Measurements from ENCODE around the gene OSR1. TPM values are rescaled to one million over a fixed set of nuclear protein-coding genes. Genes with fewer than 3 reads are reported as not detected.
"Not testable (repeated sequence)": the region's sequence is repeated elsewhere in the genome, so short reads cannot be mapped to it uniquely, and the experiment has no call there.

OSR1 gene
- total and polyA plus RNA-seq, 9 of the 15 experiments (the other 6 are each of a cell fraction or from before 2014, with no cell fraction given) = not detected

DNA sequence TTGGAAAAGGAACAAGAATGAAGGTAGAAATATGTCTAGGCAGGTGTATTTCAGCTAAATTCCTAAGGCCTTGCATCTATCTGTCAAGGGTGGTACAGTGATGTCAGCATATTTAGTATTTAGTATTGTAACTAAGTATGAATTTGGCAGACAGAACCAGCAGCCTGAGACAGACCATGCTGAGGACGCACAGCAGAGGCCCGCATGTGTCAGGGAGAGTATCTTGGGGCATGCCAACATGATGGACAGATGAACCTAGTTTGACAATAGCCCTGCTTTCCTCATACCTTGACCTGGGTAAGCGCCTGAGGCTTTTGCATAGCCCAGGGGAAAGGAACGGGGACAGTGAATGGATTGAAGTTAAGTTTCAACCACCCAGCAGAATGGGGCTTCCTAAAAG, 33.8 kb upstream of the OSR1 start (continued):
- TF ChIP-seq MAFK (IDR thresholded peaks at IDR 0.05; ENCODE audit: low read length) (no peak), PCBP2 (IDR thresholded peaks at IDR 0.05; ENCODE audit: low read depth, low read length, poor library complexity, severe bottlenecking) (no peak), BRD4 (IDR thresholded peaks at IDR 0.05) (no peak), SMC3 (conservative IDR thresholded peaks at IDR 0.05; ENCODE audit: insufficient read depth, low read depth, low read length) (no peak), DIDO1 (tag; IDR thresholded peaks at IDR 0.05; ENCODE audit: low read depth) (no peak), ZNF23 (CRISPR knock-in tag; IDR thresholded peaks at IDR 0.05) (no peak), ASH1L (IDR thresholded peaks at IDR 0.05; ENCODE audit: borderline replicate concordance, low read depth, partially characterized antibody) (no peak), ZNF347 (CRISPR knock-in tag; IDR thresholded peaks at IDR 0.05; ENCODE audit: low read depth) (no peak), GTF2F1 (IDR thresholded peaks at IDR 0.05; ENCODE audit: low read depth, low read length) (no peak), CCAR2 (IDR thresholded peaks at IDR 0.05; ENCODE audit: low read depth, low read length) (no peak)

DNA sequence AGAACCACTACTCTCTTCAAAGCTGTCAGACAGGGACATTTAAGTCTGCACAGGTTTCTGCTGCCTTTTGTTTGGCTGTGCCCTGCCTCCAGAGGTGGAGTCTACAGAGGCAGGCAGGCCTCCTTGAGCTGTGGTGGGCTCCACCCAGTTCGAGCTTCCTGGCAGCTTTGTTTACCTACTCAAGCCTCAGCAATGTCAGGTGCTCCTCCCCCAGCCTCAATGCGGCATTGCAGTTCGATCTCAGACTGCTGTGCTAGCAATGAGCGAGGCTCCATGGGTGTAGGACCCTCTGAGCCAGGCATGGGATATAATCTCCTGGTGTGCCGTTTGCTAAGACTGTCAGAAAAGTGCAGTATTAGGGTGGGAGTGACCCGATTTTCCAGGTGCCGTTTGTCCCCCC, 31.0 kb upstream of the OSR1 start:
- H3K9me3 ChIP-seq (replicated peaks; ENCODE audit: control insufficient read depth, insufficient read depth, low read depth, low read length); H3K9me1 ChIP-seq (ENCODE audit: control insufficient read depth, insufficient read depth, low read length); H3K27me3 ChIP-seq (ENCODE audit: control insufficient read depth in 2 of 2, insufficient read depth in 2 of 2, low read length in 2 of 2); H3K79me2 ChIP-seq (ENCODE audit: control insufficient read depth, insufficient read depth, low read length); CTCF ChIA-PET (ENCODE audit: low intra/inter-chr PET ratio); DNase-seq (ENCODE audit: extremely low read depth in 1 of 4, low spot score in 3 of 4); H3K4me2 ChIP-seq (ENCODE audit: insufficient read depth, low read length); in situ Hi-C loops (cut with MboI); BruUV-seq (replicated peaks); FAIRE-seq; H4K20me1 ChIP-seq (replicated peaks; ENCODE audit: control insufficient read depth, insufficient read depth, low read length); H3K27ac ChIP-seq (ENCODE audit: extremely low read depth, low read depth, low read length); H3K4me1 ChIP-seq (replicated peaks in 1 of 2; ENCODE audit: control insufficient read depth in 2 of 2, insufficient read depth in 2 of 2, low read length in 2 of 2); H2AFZ ChIP-seq (ENCODE audit: low read depth, low read length); H3K4me3 ChIP-seq; intact Hi-C loops (cut with micrococcal nuclease); H3K9ac ChIP-seq (ENCODE audit: insufficient read depth in 1 of 2, low read depth in 2 of 2, low read length in 2 of 2); H3K36me3 ChIP-seq (ENCODE audit: control insufficient read depth, insufficient read depth, low read length); POLR2A ChIA-PET; ATAC-seq: not testable (repeated sequence)
- 0% methylated on average over 5 of the region's 7 CpGs for WGBS (ENCODE audit: insufficient coverage, low coverage, missing lambda C conversion rate)
